Panc1 (cell line): ENCODE data around the gene SYT8. TPM values are rescaled to one million over a fixed set of nuclear protein-coding genes. Genes with fewer than 3 reads are reported as not detected.
"Not testable (repeated sequence)": the region's sequence is repeated elsewhere in the genome, so short reads cannot be mapped to it uniquely, and the experiment has no call there.

Experiments used
- ATAC-seq: fragments of 200-7000 bp; cut with Tn5 transposase; 2 replicates; pipeline ENCODE4 v1.9.1; 2020; ENCODE audit warnings: mild to moderate bottlenecking, moderate library complexity
- BruUV-seq: library from RNA; stranded (reverse); fragments of 400-500 nt; replicated peaks from 2 replicates; lab custom pipeline; 2021; lab: Mats Ljungman, UMichigan
- CTCF ChIA-PET: fragments of 300-600 bp; sonication (Branson Sonifier 250); formaldehyde crosslinking; loops from one replicate; lab custom pipeline; 2022; ENCODE audit warnings: antibody characterized with exemption; lab: Charles Lee
- POLR2A ChIA-PET: fragments of 300-600 bp; sonication (Branson Sonifier 250); formaldehyde crosslinking; loops from one replicate; lab custom pipeline; 2022; ENCODE audit warnings: antibody characterized with exemption; lab: Charles Lee
- DNase-seq: peaks from one replicate; pipeline ENCODE4 v3.0.0-alpha.2; 2010; ENCODE audit warnings: low read depth, low spot score
- H3K27ac ChIP-seq: 2 replicates; pipeline ENCODE4 v1.5.1; 2011; ENCODE audit warnings: mild to moderate bottlenecking, low read length, inconsistent platforms
- H3K27me3 ChIP-seq: fragments of 200-500 bp; sonication (Bioruptor generic); 2 replicates; pipeline ENCODE4 v1.6.0; 2014; ENCODE audit warnings: low read length, inconsistent platforms; ENCODE audit not compliant: control insufficient read depth, insufficient read depth
- H3K36me3 ChIP-seq: fragments of 200-500 bp; sonication (Bioruptor generic); 2 replicates; pipeline ENCODE4 v1.5.1; 2014; ENCODE audit warnings: inconsistent platforms, mild to moderate bottlenecking, low read length, moderate library complexity; ENCODE audit not compliant: control insufficient read depth, insufficient read depth
- H3K4me1 ChIP-seq: 2 replicates; pipeline ENCODE4 v1.5.1; 2011; ENCODE audit warnings: inconsistent platforms, mild to moderate bottlenecking, low read length, moderate library complexity; ENCODE audit not compliant: control insufficient read depth, insufficient read depth
- H3K4me3 ChIP-seq, 2 experiments: 2 replicates each; pipeline ENCODE4 v1.5.1; 2011 to 2012; ENCODE audit warnings: low read depth in 2 of 2, low read length in 2 of 2, mild to moderate bottlenecking in 2 of 2, inconsistent platforms in 1 of 2, moderate library complexity in 1 of 2
- H3K9me3 ChIP-seq: fragments of 200-500 bp; sonication (Bioruptor generic); 2 replicates; pipeline ENCODE4 v1.5.1; 2014; ENCODE audit warnings: low read depth, mild to moderate bottlenecking, inconsistent platforms, low read length, moderate library complexity; ENCODE audit not compliant: control insufficient read depth, insufficient read depth
- POLR2AphosphoS5 ChIP-seq: IDR thresholded peaks from 2 replicates; pipeline ENCODE4 v1.6.1; 2012; ENCODE audit warnings: mild to moderate bottlenecking, low read depth, low read length, moderate library complexity
- SIN3A ChIP-seq: IDR thresholded peaks from 2 replicates; pipeline ENCODE4 v1.6.1; 2012; ENCODE audit warnings: low read depth, mild to moderate bottlenecking, low read length, moderate library complexity, borderline replicate concordance; ENCODE audit not compliant: insufficient read depth
- TCF7L2 ChIP-seq: IDR thresholded peaks from 2 replicates; pipeline ENCODE4 v1.6.1; 2011; ENCODE audit warnings: mild to moderate bottlenecking, low read depth, low read length, inconsistent platforms
- in situ Hi-C: cut with HindIII; loops from 2 replicates; pipeline ENCODE4 v1.10.0; 2016; ENCODE audit warnings: low sequenced_read_pairs, low pct_unique_long_range_greater_than_20kb
- intact Hi-C: fragments of 100-400 bp; cut with micrococcal nuclease; formaldehyde crosslinking; loops from one replicate; pipeline ENCODE4 v1.10.0; 2022; ENCODE audit not compliant: unreplicated experiment
- total RNA-seq: library from RNA; stranded (reverse); gene quantifications from one replicate; pipeline ENCODE4 v1.2.1, GENCODE V29; 2021; ENCODE audit not compliant: unreplicated experiment
- TF ChIP-seq, protein P1 (sequence below), 2 experiments: IDR thresholded peaks; 2 replicates each; pipeline ENCODE4 v1.6.1; 2011 to 2012; ENCODE audit warnings: low read depth in 2 of 2, control low read depth in 1 of 2, low read length in 1 of 2, mild to moderate bottlenecking in 1 of 2, moderate library complexity in 1 of 2; ENCODE audit not compliant: insufficient read depth in 1 of 2
- TF ChIP-seq, protein P2 (sequence below): fragments of 450-650 bp; IDR thresholded peaks from 2 replicates; pipeline ENCODE4 v1.5.1; 2017; ENCODE audit warnings: mild to moderate bottlenecking

Gene SYT8
- total RNA-seq, 1 experiment from 2014 or later: 3.5 TPM

DNA sequence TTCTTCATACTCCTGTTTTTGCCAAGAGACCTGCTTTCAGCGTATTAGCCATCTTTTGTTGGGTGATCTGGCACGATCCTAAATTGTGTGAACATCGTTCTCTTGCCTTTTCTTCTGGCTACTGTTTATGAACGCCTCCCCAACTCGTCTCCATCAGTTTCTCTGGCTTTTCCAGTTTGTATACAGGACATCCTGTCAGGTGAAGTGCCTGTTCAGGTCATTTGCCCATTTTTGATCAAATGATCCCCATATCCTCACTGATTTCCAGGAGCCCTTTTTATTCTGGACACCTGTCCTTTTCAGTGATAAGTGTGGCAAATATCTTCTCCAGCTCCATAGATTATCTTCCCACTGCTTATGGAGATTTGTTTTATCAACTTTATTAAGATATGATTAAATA lies 22.5 kb upstream of the SYT8 start:
- Histone ChIP-seq H3K27ac (no peak overlapping the region), H3K27me3 (no peaks in the 10 kb centered on the region), H3K36me3 (no peaks in the 10 kb centered on the region), H3K4me3 (no peak overlapping the region), H3K4me1 (no peaks in the 10 kb centered on the region), H3K9me3 (no peaks in the 10 kb centered on the region; the same call in 1 of the 2 replicates)
- no peak for TF ChIP-seq POLR2AphosphoS5
- TF ChIP-seq TCF7L2: no peak
- TF ChIP-seq, protein P1, sequence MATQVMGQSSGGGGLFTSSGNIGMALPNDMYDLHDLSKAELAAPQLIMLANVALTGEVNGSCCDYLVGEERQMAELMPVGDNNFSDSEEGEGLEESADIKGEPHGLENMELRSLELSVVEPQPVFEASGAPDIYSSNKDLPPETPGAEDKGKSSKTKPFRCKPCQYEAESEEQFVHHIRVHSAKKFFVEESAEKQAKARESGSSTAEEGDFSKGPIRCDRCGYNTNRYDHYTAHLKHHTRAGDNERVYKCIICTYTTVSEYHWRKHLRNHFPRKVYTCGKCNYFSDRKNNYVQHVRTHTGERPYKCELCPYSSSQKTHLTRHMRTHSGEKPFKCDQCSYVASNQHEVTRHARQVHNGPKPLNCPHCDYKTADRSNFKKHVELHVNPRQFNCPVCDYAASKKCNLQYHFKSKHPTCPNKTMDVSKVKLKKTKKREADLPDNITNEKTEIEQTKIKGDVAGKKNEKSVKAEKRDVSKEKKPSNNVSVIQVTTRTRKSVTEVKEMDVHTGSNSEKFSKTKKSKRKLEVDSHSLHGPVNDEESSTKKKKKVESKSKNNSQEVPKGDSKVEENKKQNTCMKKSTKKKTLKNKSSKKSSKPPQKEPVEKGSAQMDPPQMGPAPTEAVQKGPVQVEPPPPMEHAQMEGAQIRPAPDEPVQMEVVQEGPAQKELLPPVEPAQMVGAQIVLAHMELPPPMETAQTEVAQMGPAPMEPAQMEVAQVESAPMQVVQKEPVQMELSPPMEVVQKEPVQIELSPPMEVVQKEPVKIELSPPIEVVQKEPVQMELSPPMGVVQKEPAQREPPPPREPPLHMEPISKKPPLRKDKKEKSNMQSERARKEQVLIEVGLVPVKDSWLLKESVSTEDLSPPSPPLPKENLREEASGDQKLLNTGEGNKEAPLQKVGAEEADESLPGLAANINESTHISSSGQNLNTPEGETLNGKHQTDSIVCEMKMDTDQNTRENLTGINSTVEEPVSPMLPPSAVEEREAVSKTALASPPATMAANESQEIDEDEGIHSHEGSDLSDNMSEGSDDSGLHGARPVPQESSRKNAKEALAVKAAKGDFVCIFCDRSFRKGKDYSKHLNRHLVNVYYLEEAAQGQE (IDR thresholded peaks at IDR 0.05; ENCODE audit: insufficient read depth in 1 of 2, low read depth in 2 of 2, low read length in 1 of 2): no peak
- no peak for TF ChIP-seq SIN3A
- TF ChIP-seq, protein P2, sequence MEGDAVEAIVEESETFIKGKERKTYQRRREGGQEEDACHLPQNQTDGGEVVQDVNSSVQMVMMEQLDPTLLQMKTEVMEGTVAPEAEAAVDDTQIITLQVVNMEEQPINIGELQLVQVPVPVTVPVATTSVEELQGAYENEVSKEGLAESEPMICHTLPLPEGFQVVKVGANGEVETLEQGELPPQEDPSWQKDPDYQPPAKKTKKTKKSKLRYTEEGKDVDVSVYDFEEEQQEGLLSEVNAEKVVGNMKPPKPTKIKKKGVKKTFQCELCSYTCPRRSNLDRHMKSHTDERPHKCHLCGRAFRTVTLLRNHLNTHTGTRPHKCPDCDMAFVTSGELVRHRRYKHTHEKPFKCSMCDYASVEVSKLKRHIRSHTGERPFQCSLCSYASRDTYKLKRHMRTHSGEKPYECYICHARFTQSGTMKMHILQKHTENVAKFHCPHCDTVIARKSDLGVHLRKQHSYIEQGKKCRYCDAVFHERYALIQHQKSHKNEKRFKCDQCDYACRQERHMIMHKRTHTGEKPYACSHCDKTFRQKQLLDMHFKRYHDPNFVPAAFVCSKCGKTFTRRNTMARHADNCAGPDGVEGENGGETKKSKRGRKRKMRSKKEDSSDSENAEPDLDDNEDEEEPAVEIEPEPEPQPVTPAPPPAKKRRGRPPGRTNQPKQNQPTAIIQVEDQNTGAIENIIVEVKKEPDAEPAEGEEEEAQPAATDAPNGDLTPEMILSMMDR: no peak
- ChIA-PET CTCF (no interaction called here), POLR2A (no interaction called here)
- ATAC-seq (no peak), DNase-seq (no peak)
- no TSS peak for BruUV-seq
- intact Hi-C loops (no loop called here), in situ Hi-C loops (no loop called here)

DNA sequence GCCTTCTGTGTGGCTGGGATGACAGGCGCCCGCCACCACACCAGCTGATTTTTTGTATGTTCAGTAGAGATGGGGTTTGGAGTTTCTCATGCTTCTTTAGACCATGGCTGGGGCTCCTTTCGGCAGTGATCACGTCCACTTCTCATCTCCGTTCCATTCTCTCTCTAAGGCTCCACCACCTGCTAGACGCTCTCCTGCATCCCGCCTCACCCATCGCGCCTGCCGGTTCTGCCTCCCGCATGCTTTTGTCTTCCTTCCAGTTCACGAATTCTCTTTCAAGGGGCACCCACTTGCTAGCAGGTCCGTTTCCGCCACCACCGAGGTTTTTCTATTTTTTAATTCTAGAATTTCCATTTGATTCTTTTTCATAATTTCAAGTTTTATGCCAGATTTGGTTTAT lies 22.0 kb upstream of the SYT8 start:
- ATAC-seq (no peak), DNase-seq (no peak)
- no peak overlapping the region for H3K4me3 ChIP-seq
- TF ChIP-seq POLR2AphosphoS5 (no peak), SIN3A (no peak), TCF7L2 (no peak)
- TF ChIP-seq, protein P2: no peak
- TF ChIP-seq, protein P1 (IDR thresholded peaks at IDR 0.05; ENCODE audit: insufficient read depth in 1 of 2, low read depth in 2 of 2, low read length in 1 of 2): no peak
- intact Hi-C loops: no loop called here
- H3K36me3 ChIP-seq: no peaks in the 10 kb centered on the region
- H3K9me3 ChIP-seq: peaks cover under 1% of the 10 kb centered on the region; the same call in 1 of the 2 replicates
- H3K27me3 ChIP-seq: no peaks in the 10 kb centered on the region
- no peak overlapping the region for H3K27ac ChIP-seq
- in situ Hi-C loops: no loop called here
- CTCF ChIA-PET: no interaction called here
- BruUV-seq: no TSS peak
- H3K4me1 ChIP-seq: no peaks in the 10 kb centered on the region
- POLR2A ChIA-PET: no interaction called here

DNA sequence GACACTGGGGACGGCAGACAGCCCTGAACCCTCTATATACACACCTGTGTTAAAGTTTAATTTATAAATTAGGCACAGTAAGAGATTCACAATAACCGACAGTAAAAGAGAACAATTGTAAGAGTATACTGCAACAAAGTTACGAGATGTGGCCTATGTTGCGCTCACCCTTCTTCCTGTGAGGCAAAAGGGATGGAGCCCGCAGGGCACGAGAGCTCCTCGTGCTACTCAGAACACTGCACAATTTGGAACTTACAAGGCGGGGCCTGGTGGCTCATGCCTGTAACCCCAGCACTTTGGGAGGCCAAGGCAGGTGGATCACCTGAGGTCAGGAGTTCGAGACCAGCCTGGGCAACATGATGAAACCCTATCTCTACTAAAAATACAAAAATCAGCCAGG lies 21.4 kb upstream of the SYT8 start:
- H3K36me3 ChIP-seq, H3K27me3 ChIP-seq, H3K27ac ChIP-seq, H3K9me3 ChIP-seq, BruUV-seq, intact Hi-C loops, CTCF ChIA-PET, DNase-seq, POLR2A ChIA-PET, ATAC-seq, H3K4me1 ChIP-seq, in situ Hi-C loops, H3K4me3 ChIP-seq: not testable (repeated sequence)
